Uterus (tissue), 4 donors: Measurements from ENCODE around the gene SLITRK5. TPM values are rescaled to one million over a fixed set of nuclear protein-coding genes. Genes with fewer than 3 reads are reported as not detected.
A peak's percentile ranks its signal among the peaks of the same experiment; 100 is the strongest.

Experiments
- DNase-seq, 2 donors: peaks; one replicate each; pipeline ENCODE4 v3.0.0-alpha.2; 2019 to 2020
- H3K27ac ChIP-seq, 2 donors: fragments of 200-600 bp; sonication (generic); 1 replicate in 1 of 2; 2 replicates in 1 of 2; pipeline ENCODE4 v1.5.1; 2016 to 2018
- H3K27me3 ChIP-seq, 2 donors: fragments of 200-600 bp; sonication (generic); one replicate each; pipeline ENCODE4 v1.5.1; 2018 to 2019; ENCODE audit warnings: control low read depth in 1 of 2
- H3K36me3 ChIP-seq, 2 donors: fragments of 200-600 bp; sonication (generic); one replicate each; pipeline ENCODE4 v1.5.1; 2019; ENCODE audit warnings: control low read depth in 1 of 2
- H3K4me1 ChIP-seq, 2 donors: fragments of 200-600 bp; sonication (generic); one replicate each; pipeline ENCODE4 v1.5.1; 2018 to 2019; ENCODE audit warnings: control low read depth in 1 of 2
- H3K4me3 ChIP-seq, 2 donors: fragments of 200-600 bp; sonication (generic); 1 replicate in 1 of 2; 2 replicates in 1 of 2; pipeline ENCODE4 v1.5.1; 2018 to 2019; ENCODE audit warnings: mild to moderate bottlenecking in 1 of 2
- H3K9me3 ChIP-seq, 2 donors: fragments of 200-600 bp; sonication (generic); one replicate each; pipeline ENCODE4 v1.5.1; 2019; ENCODE audit warnings: control low read depth in 1 of 2
- CTCF ChIP-seq, 4 experiments: fragments of 200-600 bp in 2 of 4; fragments of 450-650 bp in 2 of 4; sonication (generic) in 2 of 4; IDR thresholded peaks; one replicate each; pipeline ENCODE4 v1.5.1; 2016 to 2019; ENCODE audit warnings: antibody characterized with exemption in 4 of 4, mild to moderate bottlenecking in 2 of 4, moderate library complexity in 1 of 4
- POLR2A ChIP-seq, 2 donors: fragments of 450-650 bp; IDR thresholded peaks; one replicate each; pipeline ENCODE4 v1.6.1; 2016; ENCODE audit warnings: antibody characterized with exemption in 2 of 2, mild to moderate bottlenecking in 1 of 2, moderate library complexity in 1 of 2
- intact Hi-C: fragments of 100-400 bp; cut with DNase I; formaldehyde crosslinking; loops from one replicate; pipeline ENCODE4 v1.15.1; 2023; ENCODE audit warnings: low total_unique reads
- total RNA-seq, 4 donors: library from RNA; depleted of rRNA in 3 of 4; stranded (reverse); fragments of >200 nt in 3 of 4; gene quantifications; one replicate each; pipeline versions ENCODE4 v1.1.0 to v1.2.4, GENCODE V29; 2014 to 2023
- donor health status: DM: yes; HTN: yes; CAD: no.

SLITRK5 gene
- total RNA-seq, 4 donors from 2014 or later: 0.06 to 3.1 TPM; not detected in 2

GRCh38 chr13:87678372-87678752, 7.2 kb downstream of the SLITRK5 start:
- DNase-seq: no peak
- peaks cover 0 to 50% of the 10 kb centered on the region in 2 donors for H3K27me3 ChIP-seq
- no peak overlapping the region for H3K27ac ChIP-seq
- H3K4me1 ChIP-seq: peaks cover 0 to 11% of the 10 kb centered on the region in 2 donors
- peak overlapping the region; percentile 9 to 26 for H3K4me3 ChIP-seq
- TF ChIP-seq CTCF (IDR thresholded peaks at IDR 0.05): no peak
- no peak for TF ChIP-seq POLR2A (IDR thresholded peaks at IDR 0.05)
- no peaks in the 10 kb centered on the region for H3K9me3 ChIP-seq
- no peaks in the 10 kb centered on the region for H3K36me3 ChIP-seq
- intact Hi-C loops: no loop called here

GRCh38 chr13:87680298-87680697, 9.1 kb downstream of the SLITRK5 start:
- H3K4me1 ChIP-seq: peaks cover 0 to 9% of the 10 kb centered on the region in 2 donors
- H3K9me3 ChIP-seq: no peaks in the 10 kb centered on the region
- H3K36me3 ChIP-seq: no peaks in the 10 kb centered on the region
- TF ChIP-seq POLR2A (IDR thresholded peaks at IDR 0.05) (no peak), CTCF (IDR thresholded peaks at IDR 0.05) (no peak)
- H3K27me3 ChIP-seq: peaks cover 0 to 31% of the 10 kb centered on the region in 2 donors
- no peak overlapping the region for H3K4me3 ChIP-seq
- no peak for DNase-seq
- intact Hi-C loops: no loop called here
- H3K27ac ChIP-seq: no peak overlapping the region

DNA sequence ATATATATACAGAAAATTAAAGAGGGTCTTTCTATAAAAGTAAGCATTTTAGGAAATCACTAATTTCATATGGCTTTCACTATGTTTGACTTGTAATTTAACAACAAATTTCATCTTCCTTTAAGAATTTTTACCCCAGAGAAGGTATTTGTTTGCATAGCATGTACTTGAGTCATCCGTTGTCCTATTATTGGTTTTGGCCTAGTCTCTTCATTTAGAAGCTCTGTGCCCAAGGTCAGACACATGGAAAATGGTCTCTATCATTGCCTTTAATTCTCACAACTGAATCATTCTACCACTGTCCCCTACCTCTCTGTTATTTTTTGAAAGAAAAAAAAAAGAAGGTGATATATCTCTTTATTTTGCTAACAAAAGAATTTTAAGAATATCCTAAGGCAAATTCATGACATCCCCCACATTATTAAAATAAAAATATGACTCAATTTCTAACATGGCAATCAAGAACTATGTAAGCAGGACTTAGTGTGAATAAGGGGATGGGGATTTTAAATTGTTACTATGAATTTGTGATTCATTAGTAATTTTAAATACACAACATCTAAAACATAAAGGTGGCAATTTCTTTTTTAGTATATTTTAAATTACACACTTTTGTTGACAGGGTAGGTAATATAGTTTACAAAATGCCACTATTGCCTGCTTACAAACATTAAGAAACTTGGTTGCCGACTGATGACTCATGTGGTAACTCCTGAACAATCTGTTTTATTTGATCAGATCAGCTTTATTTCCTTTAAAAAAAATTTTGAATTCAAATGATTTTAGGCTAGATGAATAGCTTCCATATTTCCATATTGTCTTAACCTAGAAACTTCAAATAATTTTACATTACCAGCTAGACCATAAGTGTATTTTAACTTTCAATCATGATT, 13.9 kb downstream of the SLITRK5 start:
- TF ChIP-seq CTCF (IDR thresholded peaks at IDR 0.05) (no peak), POLR2A (IDR thresholded peaks at IDR 0.05) (no peak)
- intact Hi-C loops: no loop called here
- H3K27me3 ChIP-seq: no peaks in the 10 kb centered on the region
- no peak overlapping the region for H3K27ac ChIP-seq
- no peak overlapping the region for H3K4me3 ChIP-seq
- no peaks in the 10 kb centered on the region for H3K36me3 ChIP-seq
- H3K4me1 ChIP-seq: no peaks in the 10 kb centered on the region
- DNase-seq: no peak
- H3K9me3 ChIP-seq: no peaks in the 10 kb centered on the region

DNA sequence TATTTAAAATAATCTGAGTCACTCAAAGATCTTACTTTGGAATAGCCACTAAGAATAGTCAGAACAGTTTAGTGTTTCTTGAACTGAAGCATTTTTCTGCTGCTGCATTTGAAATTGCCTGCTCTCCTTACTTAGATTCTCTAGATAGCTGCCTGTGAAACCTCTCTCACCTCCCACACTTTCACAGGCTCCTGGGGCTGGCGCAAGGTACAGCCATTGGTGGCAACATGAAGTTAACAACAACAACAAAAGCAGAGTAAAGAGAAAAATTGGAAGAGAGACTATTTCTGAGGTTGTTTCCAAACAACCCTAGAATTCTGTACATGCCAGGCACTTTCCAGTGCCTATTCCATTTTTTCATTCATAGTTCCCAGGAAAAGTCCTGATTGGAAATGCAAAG, 25.3 kb downstream of the SLITRK5 start:
- no peak overlapping the region for H3K27ac ChIP-seq
- no peaks in the 10 kb centered on the region for H3K36me3 ChIP-seq
- intact Hi-C loops: no loop called here
- H3K27me3 ChIP-seq: no peaks in the 10 kb centered on the region
- TF ChIP-seq POLR2A (IDR thresholded peaks at IDR 0.05) (no peak), CTCF (IDR thresholded peaks at IDR 0.05) (no peak)
- H3K4me3 ChIP-seq: no peak overlapping the region
- no peaks in the 10 kb centered on the region for H3K4me1 ChIP-seq
- H3K9me3 ChIP-seq: no peaks in the 10 kb centered on the region
- DNase-seq: no peak

GRCh38 chr13:87698268-87698667, 27.1 kb downstream of the SLITRK5 start:
- H3K27me3 ChIP-seq: no peaks in the 10 kb centered on the region
- intact Hi-C loops: no loop called here
- no peak for TF ChIP-seq CTCF (IDR thresholded peaks at IDR 0.05)

More at GRCh38 chr13:87698268-87698667, 27.1 kb downstream of the SLITRK5 start:
- H3K4me3 ChIP-seq: no peak overlapping the region
- DNase-seq: no peak
- H3K27ac ChIP-seq: no peak overlapping the region
- no peaks in the 10 kb centered on the region for H3K36me3 ChIP-seq
- no peaks in the 10 kb centered on the region for H3K4me1 ChIP-seq
- H3K9me3 ChIP-seq: no peaks in the 10 kb centered on the region
